ENCODE data around the gene STXBP5. TPM values are rescaled to one million over a fixed set of nuclear protein-coding genes. Genes with fewer than 3 reads are reported as not detected.

Gene STXBP5
- total and polyA plus RNA-seq, 9 of the 15 experiments (the other 6 are each of a cell fraction or from before 2014, with no cell fraction given) = 23.3 to 172 (median 71.5) TPM

DNA sequence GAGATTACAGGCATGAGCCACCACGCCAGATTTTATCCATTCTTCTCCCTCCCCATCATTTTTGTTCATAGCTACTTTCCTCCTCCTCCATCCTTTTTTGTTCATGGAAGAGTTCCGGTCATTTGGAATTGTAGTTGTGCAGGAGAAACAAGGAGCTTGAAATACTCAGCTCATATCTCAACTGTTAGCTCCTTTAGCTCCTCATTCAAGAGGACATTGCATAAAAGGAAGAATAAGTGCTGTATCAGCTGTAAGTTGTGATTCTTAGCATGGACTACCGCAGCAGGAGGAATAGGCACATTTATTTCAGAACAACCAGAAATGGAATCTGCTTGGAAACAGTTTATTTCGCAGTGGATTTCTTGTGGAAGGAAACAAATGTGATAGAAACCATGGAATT, 7.6 kb downstream of the STXBP5 start (continued):
- TF ChIP-seq, protein P1, sequence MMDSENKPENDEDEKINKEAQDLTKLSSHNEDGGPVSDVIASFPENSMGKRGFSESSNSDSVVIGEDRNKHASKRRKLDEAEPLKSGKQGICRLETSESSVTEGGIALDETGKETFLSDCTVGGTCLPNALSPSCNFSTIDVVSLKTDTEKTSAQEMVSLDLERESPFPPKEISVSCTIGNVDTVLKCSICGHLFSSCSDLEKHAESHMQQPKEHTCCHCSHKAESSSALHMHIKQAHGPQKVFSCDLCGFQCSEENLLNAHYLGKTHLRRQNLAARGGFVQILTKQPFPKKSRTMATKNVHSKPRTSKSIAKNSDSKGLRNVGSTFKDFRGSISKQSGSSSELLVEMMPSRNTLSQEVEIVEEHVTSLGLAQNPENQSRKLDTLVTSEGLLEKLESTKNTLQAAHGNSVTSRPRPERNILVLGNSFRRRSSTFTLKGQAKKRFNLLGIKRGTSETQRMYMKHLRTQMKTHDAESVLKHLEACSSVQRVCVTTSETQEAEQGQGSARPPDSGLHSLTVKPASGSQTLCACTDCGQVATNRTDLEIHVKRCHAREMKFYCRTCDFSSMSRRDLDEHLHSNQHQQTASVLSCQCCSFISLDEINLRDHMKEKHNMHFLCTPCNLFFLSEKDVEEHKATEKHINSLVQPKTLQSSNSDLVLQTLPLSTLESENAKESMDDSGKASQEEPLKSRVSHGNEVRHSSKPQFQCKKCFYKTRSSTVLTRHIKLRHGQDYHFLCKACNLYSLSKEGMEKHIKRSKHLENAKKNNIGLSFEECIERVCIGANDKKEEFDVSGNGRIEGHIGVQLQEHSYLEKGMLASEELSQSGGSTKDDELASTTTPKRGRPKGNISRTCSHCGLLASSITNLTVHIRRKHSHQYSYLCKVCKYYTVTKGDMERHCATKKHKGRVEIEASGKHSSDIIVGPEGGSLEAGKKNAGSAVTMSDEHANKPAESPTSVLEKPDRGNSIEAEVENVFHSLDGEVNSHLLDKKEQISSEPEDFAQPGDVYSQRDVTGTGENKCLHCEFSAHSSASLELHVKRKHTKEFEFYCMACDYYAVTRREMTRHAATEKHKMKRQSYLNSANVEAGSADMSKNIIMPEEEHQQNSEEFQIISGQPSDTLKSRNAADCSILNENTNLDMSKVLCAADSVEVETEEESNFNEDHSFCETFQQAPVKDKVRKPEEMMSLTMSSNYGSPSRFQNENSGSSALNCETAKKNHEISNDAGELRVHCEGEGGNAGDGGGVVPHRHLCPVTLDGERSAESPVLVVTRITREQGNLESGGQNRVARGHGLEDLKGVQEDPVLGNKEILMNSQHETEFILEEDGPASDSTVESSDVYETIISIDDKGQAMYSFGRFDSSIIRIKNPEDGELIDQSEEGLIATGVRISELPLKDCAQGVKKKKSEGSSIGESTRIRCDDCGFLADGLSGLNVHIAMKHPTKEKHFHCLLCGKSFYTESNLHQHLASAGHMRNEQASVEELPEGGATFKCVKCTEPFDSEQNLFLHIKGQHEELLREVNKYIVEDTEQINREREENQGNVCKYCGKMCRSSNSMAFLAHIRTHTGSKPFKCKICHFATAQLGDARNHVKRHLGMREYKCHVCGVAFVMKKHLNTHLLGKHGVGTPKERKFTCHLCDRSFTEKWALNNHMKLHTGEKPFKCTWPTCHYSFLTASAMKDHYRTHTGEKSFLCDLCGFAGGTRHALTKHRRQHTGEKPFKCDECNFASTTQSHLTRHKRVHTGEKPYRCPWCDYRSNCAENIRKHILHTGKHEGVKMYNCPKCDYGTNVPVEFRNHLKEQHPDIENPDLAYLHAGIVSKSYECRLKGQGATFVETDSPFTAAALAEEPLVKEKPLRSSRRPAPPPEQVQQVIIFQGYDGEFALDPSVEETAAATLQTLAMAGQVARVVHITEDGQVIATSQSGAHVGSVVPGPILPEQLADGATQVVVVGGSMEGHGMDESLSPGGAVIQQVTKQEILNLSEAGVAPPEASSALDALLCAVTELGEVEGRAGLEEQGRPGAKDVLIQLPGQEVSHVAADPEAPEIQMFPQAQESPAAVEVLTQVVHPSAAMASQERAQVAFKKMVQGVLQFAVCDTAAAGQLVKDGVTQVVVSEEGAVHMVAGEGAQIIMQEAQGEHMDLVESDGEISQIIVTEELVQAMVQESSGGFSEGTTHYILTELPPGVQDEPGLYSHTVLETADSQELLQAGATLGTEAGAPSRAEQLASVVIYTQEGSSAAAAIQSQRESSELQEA (IDR thresholded peaks at IDR 0.05; ENCODE audit: low read depth) = no peak
- TF ChIP-seq HMG20A (CRISPR knock-in tag; conservative IDR thresholded peaks at IDR 0.05) = no peak
- TF ChIP-seq, protein P2, sequence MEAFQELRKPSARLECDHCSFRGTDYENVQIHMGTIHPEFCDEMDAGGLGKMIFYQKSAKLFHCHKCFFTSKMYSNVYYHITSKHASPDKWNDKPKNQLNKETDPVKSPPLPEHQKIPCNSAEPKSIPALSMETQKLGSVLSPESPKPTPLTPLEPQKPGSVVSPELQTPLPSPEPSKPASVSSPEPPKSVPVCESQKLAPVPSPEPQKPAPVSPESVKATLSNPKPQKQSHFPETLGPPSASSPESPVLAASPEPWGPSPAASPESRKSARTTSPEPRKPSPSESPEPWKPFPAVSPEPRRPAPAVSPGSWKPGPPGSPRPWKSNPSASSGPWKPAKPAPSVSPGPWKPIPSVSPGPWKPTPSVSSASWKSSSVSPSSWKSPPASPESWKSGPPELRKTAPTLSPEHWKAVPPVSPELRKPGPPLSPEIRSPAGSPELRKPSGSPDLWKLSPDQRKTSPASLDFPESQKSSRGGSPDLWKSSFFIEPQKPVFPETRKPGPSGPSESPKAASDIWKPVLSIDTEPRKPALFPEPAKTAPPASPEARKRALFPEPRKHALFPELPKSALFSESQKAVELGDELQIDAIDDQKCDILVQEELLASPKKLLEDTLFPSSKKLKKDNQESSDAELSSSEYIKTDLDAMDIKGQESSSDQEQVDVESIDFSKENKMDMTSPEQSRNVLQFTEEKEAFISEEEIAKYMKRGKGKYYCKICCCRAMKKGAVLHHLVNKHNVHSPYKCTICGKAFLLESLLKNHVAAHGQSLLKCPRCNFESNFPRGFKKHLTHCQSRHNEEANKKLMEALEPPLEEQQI (IDR thresholded peaks at IDR 0.05) = no peak
- TF ChIP-seq ZNF717 (CRISPR knock-in tag; IDR thresholded peaks at IDR 0.05) = 0 out of 2 replicates have a peak, but pooled peaks have one; percentile 71
- TF ChIP-seq SUPT5H (IDR thresholded peaks at IDR 0.05) = peak; percentile 56
- TF ChIP-seq ZNF184 (CRISPR knock-in tag; IDR thresholded peaks at IDR 0.05) = no peak
- TF ChIP-seq, protein P3, sequence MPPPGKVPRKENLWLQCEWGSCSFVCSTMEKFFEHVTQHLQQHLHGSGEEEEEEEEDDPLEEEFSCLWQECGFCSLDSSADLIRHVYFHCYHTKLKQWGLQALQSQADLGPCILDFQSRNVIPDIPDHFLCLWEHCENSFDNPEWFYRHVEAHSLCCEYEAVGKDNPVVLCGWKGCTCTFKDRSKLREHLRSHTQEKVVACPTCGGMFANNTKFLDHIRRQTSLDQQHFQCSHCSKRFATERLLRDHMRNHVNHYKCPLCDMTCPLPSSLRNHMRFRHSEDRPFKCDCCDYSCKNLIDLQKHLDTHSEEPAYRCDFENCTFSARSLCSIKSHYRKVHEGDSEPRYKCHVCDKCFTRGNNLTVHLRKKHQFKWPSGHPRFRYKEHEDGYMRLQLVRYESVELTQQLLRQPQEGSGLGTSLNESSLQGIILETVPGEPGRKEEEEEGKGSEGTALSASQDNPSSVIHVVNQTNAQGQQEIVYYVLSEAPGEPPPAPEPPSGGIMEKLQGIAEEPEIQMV (tag; conservative IDR thresholded peaks at IDR 0.05; ENCODE audit: low read depth) = no peak
- peak; percentile 43; the same call in 1 of the 2 replicates for TF ChIP-seq POLR2A (conservative IDR thresholded peaks at IDR 0.05)
- TF ChIP-seq, protein P4, sequence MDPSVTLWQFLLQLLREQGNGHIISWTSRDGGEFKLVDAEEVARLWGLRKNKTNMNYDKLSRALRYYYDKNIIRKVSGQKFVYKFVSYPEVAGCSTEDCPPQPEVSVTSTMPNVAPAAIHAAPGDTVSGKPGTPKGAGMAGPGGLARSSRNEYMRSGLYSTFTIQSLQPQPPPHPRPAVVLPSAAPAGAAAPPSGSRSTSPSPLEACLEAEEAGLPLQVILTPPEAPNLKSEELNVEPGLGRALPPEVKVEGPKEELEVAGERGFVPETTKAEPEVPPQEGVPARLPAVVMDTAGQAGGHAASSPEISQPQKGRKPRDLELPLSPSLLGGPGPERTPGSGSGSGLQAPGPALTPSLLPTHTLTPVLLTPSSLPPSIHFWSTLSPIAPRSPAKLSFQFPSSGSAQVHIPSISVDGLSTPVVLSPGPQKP (CRISPR knock-in tag; IDR thresholded peaks at IDR 0.05) = no peak
- no peak for TF ChIP-seq CHCHD3 (CRISPR knock-in tag; IDR thresholded peaks at IDR 0.05)
- TF ChIP-seq ATF1 (CRISPR knock-in tag; IDR thresholded peaks at IDR 0.05) = no peak
- TF ChIP-seq ATF1 (tag; IDR thresholded peaks at IDR 0.05) = no peak
- TF ChIP-seq NFYB (IDR thresholded peaks at IDR 0.05; ENCODE audit: extremely low read depth, insufficient read length) = no peak
- no peak for TF ChIP-seq FOXO4 (CRISPR knock-in tag; IDR thresholded peaks at IDR 0.05)
- no peak for TF ChIP-seq KLF13 (tag; IDR thresholded peaks at IDR 0.05; ENCODE audit: borderline replicate concordance, low read depth)
- TF ChIP-seq ARHGAP35 (IDR thresholded peaks at IDR 0.05; ENCODE audit: partially characterized antibody) = no peak

All from K562 (cell line).